GM18858 (cell line): ENCODE measurements around the gene GUF1.
"Not testable (repeated sequence)": the region's sequence is repeated elsewhere in the genome, so short reads cannot be mapped to it uniquely, and the experiment has no call there.

Experiments used
- ATAC-seq: cut with Tn5 transposase; IDR thresholded peaks from one replicate; pipeline ENCODE4 v1.9.1; 2021; ENCODE audit not compliant: unreplicated experiment

Gene GUF1

GRCh38 chr4:44700427-44700826 lies 22.2 kb downstream of the GUF1 start:
- no peak for ATAC-seq

- no peak for ATAC-seq
These were observed 22.8 kb downstream of the GUF1 start for GRCh38 chr4:44701037-44701436.

DNA sequence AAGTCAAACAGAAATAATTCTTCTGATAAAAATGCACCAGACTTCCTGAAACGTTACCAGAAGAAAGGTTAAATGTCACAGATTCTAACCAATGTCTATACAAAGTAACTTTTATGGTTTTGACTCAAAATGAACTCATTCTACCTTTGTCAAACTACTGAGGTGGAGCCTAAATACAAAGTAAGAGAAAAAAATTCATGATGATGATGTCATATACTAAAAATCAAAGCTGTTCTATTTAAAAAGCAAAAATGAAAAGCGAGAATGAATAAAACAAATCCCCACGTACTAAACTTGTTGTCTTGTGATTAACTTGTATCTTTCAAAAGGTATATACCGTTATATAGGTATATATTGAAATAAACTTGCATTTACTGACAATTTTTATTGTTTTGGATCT lies 26.5 kb downstream of the GUF1 start:
- ATAC-seq: no peak

DNA sequence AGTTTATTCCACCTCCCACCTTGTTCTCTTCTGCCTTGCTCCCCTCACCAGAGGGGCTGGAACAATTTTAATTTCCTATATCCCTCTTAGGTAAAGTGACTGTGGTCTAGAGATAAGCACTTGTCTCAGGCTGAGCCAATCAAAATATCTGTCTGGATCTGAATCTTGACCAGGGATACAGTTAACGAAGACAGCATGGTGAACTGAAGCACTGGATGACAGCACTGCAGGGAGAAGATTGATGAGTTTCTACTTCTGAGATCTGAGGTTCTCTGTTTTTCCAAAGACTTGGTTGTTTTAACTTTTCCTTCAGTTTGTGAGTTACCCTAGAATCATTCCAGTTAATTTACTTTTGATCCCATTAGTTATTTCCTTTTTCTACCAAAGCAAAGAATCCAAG lies 34.9 kb downstream of the GUF1 start:
- no peak for ATAC-seq

DNA sequence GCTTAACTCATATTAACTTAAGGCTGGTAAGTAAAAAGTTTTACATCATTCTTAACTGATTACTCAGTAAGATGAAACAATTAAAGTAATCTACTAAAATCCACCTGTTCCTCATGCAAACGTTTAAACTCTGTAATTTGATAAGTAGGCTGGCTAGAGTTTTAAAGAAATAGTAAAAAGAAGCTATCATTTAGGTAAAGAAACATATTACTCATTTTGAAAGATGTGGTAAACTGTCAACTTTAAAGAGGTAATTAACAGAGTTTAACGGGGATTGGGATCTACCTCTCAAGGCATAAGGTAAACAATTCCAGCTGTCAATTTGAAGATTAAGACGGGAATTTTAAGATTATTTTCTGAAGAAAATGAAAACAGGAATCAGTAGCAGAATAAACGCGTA lies 38.4 kb downstream of the GUF1 start:
- no peak for ATAC-seq

GRCh38 chr4:44720371-44720770 lies 42.2 kb downstream of the GUF1 start:
- no peak for ATAC-seq

DNA sequence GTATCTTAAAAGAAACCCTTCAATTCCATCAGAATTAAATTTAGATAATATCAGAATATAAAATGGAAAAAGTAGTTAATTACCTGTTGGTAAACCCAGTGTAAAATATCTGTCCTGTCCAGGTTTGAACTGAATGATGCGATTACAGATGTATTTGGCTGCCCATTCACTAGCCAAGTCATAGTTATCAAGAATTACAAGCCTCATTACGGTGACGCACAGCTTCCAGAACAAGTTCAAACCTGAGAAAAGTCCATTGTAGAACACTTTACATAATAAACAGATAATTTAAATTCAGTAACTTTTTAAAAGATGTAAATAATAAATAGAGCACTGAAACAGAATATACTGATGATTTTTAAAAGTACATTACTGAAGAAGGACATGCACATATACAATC lies 43.8 kb downstream of the GUF1 start:
- no peak for ATAC-seq

DNA sequence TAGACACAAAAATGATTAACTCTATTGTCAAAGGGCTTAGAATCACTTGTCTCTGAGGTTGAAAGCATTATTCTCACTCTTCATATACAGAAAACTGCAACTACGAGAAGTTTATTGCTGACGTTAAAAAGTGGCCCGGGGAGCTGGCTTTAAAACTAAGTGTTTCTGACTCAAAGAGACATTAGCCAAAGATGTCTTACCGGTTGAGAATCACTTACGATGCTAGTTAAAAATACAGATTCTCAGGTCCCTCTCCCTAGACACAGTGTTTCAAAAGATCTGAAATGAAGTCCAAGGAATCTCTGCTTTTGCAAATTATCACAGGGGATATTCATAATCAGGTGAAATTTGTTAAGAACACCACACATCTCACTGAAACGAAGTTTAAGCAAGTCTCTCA lies 46.9 kb downstream of the GUF1 start:
- no peak for ATAC-seq

- ATAC-seq: no peak
These were observed 47.5 kb downstream of the GUF1 start for GRCh38 chr4:44725726-44726037.

- ATAC-seq: peak; percentile 90
These were observed 48.0 kb downstream of the GUF1 start, which contains the start of gene GNPDA2 for GRCh38 chr4:44726038-44726871. TSS of gene GNPDA2 (minus strand) at chr4:44726556. CDS start at chr4:44722207, 4,349 bp downstream.

DNA sequence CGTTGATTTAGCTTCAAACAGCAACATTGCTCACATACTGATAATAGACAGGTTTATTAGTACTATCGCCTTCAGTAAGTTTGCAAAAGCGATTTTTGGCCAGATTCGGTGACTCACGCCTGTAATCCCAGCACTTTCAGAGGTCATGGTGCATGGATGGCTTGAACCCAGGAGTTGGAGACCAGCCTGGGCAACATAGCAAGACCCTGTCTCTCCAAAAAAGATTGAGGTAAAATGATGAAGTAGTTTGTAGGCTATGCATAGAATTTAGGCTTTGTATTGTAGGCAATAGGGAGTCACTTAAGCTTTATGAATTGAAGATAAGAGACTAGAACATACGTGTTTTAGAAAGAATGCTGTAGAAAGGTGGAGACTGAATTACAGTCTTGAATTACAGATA lies 49.3 kb downstream of the GUF1 start:
- no peak for ATAC-seq

DNA sequence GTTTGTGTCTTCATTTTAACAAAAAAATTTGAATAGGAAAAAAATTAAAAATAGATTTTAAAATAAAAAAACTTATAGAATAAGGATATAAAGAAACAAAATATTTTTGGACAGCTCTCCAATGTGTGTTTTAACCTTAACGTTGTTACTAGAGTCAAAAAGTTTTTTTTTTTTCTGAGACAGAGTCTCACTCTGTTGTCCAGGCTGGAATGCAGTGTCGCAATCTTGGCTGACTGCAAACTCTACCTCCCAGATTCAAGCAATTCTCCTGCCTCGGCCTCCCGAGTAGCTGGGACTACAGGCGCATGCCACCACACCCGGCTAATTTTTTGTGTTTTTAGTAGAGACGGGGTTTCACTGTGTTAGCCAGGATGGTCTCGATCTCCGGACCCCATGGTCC lies 50.5 kb downstream of the GUF1 start:
- ATAC-seq: not testable (repeated sequence)

GRCh38 chr4:44736900-44737299 lies 58.7 kb downstream of the GUF1 start:
- no peak for ATAC-seq

- ATAC-seq: peak; percentile 63
These were observed 60.4 kb downstream of the GUF1 start for GRCh38 chr4:44738615-44739014.

DNA sequence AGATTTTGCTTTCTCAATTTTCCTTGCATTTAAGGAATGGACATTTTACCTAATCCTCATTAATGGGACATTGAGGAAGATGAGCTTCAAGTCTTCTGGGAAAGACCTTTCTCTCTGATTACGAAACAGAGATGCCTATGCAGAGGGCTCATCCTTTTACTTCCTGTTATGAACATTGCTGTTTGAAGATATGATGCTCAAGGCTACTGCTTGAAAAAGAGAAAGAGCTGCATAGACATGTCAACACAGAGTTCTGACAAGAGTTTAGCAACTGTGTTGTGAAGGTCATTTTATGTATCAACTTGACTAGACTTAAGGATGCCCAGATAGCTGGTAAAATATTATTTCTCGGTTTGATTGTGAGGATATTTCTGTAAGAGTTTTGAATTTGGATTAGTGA lies 62.0 kb downstream of the GUF1 start:
- ATAC-seq: no peak
